Medulla oblongata (tissue), 1 donor: Measurements from ENCODE around the gene TMIE.

Source experiments
- DNase-seq: peaks from one replicate; pipeline ENCODE4 v3.0.0-alpha.2; 2015; ENCODE audit errors: extremely low spot score

Gene TMIE

DNA sequence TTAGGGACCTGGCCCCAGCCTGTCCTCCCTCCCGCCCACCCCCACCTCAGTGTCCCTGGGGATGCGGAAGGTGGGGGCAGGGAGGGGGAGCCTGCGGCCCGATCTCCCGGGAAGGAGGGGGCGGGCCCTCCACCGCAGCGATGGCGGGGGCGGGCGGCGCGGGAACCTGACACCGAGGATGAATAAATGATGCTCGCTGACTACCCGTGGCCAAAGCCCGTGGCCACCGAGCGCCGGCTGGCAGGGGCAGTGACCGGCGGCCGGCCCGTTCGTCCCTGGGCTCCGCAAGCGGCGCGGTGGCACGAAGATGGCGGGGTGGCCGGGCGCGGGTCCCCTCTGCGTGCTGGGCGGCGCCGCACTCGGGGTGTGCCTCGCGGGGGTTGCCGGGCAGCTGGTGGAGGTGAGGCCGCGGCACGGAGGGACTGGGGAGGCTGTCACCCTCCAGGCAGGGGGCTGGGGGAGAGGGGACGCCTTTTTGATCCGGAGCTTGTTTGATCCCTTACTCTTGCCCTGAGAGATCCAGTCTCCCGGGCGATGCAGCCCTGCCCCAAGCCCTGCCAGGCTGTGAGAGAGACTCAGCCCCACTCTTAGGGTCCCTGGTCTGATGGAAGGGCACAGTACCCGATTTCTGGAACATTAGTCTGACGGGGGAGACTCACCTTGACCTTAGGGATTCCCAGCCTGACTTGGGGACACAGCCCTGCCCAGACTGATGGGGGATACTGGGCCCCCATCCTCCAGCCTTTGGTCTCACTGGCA is at the start of gene TMIE:
Gene TMIE (plus strand): TSS at position 212 of the 759 bp plus-strand sequence. CDS start 96 bp downstream, at position 308.
- DNase-seq = no peak

DNA sequence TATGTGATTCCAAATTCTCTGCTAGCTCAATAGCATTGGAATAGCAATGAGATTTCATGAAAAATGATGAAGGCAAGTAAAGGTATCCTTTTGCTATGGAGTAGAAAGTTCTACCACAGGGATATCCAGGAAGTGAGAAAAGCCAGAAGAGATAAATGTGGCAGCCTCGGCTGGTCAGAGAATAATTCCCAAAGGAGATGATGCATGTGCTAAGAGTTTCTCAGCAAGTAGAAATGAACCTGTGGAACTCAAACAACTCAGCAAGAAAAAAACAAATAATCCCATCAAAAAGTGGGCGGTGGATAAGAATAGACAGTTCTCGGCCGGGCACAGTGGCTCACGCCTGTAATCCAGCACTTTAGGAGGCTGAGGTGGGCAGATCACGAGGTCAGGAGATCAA is 45.9 kb upstream of the TMIE start:
- DNase-seq = no peak

GRCh38 chr3:46656778-46657556 is 44.2 kb upstream of the TMIE start:
- no peak for DNase-seq

DNA sequence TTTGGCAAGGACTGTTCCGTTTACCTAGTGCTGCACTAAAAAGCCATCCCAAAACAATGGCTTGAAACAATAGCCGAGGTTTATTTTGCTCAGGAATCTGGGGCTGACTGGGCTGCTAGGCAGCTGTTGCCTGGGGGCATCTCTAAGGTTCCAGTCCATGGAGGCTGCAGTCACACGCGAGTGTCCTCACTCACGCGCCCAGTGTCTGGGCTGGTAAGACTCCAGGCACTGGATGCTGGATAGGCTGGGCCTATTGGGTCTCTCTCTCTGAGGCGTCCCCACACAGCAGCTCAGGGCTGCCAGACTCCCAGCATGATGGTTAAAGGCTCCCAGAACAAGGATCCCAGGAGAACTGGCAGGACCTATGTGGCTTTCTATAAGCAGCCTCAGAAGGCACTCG is 41.9 kb upstream of the TMIE start:
- no peak for DNase-seq

- no peak for DNase-seq
These were observed 41.2 kb upstream of the TMIE start for GRCh38 chr3:46660003-46660402.

DNA sequence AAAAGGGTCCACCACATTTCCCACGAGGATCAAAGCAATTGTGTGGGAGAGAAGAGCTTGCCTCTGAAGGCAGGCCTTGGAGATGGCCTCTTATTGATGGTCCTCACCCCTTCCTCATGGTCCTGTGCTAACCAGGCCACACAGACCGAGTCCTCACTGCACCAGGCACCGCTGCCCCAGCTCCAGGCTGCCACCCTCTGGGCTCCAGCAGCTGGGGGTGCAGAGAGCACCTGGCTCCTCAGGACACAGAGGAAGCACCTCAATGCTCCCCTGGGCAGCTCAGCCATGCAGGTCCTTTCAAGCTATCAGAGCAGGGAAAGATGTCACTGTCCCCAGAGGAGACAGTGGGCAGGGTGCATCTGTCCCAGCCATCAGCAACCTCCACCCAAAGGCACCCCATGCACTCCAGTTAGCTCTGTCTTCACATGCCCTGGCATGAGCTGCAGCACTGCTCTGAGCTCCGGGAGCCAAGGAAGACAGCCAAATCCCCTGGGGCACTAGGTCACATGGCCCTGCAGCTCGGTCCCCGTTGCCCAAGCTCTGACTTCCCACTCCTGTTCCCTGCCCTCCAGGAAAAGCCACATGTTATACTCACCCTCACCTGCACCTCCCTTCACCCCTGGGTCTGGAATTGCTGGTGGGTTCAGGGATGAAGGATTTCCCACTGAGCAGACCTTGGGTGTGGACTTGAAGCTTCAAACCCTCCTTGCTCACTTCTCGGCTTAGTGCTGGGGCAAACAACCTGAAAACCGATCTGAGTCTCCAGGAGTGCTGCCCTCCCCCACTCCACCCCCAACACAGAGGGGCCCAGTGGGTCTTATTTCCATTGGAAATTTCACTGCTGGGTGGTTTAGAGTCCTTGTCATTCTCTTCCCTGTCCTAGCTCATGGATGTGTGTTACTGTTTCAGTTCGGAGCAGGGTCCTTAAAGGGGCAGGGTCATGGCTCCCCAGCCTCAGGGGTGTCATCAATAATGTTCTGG is 40.4 kb upstream of the TMIE start:
- no peak for DNase-seq

DNA sequence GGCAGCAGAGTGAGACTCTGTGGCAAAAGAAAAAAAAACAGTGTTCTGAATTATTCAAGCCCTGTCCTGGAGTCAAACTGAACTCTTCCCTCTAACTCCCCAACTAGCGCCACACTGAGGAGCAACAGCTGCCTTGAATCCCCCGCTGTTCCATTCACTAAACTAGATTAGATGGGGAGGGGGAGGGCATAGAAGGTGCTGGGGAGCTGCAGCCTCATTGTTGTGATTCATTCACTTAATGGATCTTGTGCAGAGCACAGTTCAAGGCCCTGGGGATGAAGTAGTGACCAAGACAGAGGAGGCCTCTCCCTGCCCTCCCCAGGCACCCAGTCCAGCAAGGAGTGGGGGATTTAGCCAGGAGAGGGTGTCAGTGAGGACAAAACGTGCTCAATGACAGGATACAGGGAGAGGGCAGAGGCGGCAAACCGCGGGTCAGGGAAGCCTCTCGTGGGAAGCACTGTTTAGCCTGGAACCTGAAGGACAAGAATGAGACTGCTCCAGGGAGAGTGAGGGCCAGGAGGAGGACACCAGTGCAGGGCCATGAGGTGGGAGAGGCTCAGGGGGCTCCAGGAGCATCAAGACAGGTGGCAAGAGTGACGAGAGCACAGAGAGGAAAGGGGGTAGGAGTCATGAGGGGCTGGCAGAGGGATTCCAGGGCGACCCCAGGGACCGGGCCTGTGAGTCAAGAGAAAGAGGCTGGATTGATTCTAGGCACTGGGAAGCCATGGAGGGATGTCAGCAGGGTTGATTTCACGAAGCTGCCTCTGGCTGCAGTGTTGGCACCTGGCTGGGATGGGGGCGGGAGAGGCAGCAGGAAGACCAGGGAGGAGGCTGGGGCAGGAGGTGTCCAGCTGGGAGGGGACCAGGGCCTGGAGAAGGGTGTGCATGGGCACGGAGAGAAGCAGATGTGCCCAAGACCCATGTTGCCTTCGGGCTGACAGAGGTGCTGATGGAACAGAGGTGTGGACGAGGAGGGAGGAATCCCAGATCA is 39.1 kb upstream of the TMIE start:
- no peak for DNase-seq

- peak; percentile 50 for DNase-seq
These were observed 38.2 kb upstream of the TMIE start for GRCh38 chr3:46662771-46663551.

DNA sequence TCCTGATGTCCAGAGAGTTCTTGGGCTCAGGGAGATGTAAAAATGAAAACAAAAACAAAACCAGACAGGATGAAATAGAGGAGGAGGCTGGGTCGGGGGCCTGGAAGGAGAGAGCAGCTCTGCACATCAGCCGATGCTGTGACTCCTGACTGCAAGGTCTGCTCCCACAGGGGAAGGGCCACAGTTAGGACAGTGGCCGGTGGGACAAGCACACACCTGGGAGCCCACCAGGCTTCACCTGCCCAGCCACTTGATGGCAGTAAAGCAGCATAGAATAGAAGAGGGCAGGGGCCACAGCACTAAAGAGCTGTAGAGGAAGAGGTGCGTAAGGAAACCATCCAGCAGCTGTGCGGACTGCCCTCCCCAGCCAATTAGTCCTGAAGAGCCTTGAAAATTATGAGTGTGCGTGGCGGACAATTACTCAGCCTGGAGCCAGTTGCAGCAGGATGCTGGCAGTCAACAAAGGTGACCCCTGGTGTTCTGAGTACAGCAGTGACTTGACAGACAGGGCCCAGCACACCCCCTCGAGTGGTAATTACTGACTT is 37.5 kb upstream of the TMIE start:
- no peak for DNase-seq

DNA sequence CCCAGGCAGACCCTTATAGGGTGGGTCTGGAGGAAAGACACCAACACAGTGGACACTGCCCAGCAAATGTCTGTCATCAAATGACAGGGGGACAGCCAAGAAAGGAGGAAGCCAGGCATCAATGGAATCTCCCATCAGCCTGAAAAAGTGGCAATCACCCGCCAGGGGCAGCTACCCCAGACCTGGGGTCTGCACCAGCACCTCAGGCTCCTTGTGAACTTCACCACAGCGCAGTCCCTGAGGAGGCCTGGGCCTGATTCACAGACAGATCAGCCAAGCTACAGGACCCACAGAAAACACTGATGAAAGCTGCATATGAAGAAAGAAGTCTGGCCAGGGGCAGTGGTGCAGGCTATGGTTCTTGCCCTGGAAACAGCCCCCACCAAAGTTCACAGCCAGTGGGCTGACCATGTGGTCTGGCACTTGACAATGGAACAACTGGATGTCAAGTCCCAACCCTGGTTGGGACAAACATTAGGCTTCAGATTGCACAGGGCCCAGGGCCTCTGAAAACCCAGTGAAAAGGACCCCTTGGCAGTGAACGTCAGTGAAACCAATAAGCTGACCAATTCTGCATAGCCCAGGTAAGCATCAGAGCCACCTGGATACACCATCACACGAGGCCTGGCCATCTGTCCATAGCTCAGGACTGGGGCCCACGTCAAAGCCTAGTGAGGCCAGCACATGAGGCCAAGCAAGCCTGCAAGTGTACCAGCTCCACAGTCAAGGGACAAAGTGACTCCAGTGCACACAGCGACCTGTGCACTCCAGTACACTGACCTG is 36.8 kb upstream of the TMIE start:
- no peak for DNase-seq

GRCh38 chr3:46664971-46665762 is 36.0 kb upstream of the TMIE start:
- no peak for DNase-seq

- no peak for DNase-seq
These were observed 35.3 kb upstream of the TMIE start for GRCh38 chr3:46665763-46666452.

DNA sequence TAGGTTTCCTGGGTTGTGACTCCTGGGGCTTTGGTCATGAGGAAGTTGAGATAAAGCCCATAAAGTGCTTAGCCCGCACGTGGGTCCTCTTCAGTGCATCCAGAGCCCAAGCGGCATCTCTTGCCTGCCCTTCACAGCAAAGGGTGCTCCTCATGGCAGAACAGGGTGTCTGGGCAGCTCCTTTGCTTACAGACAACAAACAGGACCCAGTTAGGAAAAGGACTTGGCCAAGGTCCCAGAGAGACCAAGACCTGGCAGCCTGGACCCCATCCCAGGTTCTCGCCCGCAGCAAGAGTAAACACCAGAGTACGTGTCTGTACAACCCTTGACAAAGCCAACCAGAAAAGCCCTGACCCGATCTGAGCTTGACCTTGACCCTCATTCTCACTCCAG is 34.7 kb upstream of the TMIE start:
- DNase-seq = no peak

DNA sequence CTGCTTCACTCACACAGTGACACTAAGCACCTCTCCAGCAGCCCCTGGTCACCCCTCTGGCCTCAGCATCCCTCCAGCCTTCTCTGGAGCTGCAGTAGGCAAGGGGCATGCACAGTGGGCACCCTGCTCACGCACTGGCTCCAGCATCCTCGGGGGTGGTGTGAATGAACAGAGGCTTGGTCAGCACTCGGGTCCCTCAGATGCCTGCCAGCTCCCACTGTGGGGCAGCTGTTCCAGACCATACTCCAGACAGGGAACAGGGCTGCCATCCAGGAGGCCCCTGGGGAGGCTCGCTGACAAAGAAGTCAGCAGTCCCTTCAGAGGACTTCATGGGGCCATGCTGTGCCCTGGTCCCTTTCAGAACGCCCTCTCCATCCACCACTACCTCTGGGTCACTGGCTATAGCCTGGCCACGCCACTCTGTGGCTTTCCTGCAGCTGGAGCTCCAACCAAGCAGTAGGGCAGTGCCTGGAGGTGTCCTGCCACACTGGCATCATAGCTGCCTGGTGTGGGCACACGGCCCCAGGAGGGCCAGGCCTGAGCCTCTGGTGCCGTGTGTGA is 34.1 kb upstream of the TMIE start:
- no peak for DNase-seq

- DNase-seq = no peak
These were observed 33.5 kb upstream of the TMIE start for GRCh38 chr3:46667657-46668056.

GRCh38 chr3:46668116-46668515 is 33.1 kb upstream of the TMIE start:
- no peak for DNase-seq

- DNase-seq = no peak
These were observed 32.6 kb upstream of the TMIE start for GRCh38 chr3:46668591-46668990.
